Progenitor cell of endocrine pancreas (in vitro differentiated cells): ENCODE results near the gene TEX22. TPM values are rescaled to one million over a fixed set of nuclear protein-coding genes. Genes with fewer than 3 reads are reported as not detected.

Experiments used
- DNase-seq: peaks from one replicate; pipeline ENCODE4 v3.0.0; 2021; ENCODE audit warnings: low spot score; ENCODE audit not compliant: unreplicated experiment
- H3K27ac Mint-ChIP-seq: 2 replicates; pipeline ENCODE4 v1.8.0; 2021; ENCODE audit warnings: mild to moderate bottlenecking, moderate library complexity, mixed read lengths
- H3K27me3 Mint-ChIP-seq: 2 replicates; pipeline ENCODE4 v1.8.0; 2021; ENCODE audit warnings: mixed read lengths
- H3K36me3 Mint-ChIP-seq: 2 replicates; pipeline ENCODE4 v1.8.0; 2022; ENCODE audit warnings: mixed read lengths; ENCODE audit not compliant: insufficient read depth
- H3K4me1 Mint-ChIP-seq: 2 replicates; pipeline ENCODE4 v1.8.0; 2021; ENCODE audit warnings: low read depth, mixed read lengths
- H3K4me3 Mint-ChIP-seq: 2 replicates; pipeline ENCODE4 v1.8.0; 2021; ENCODE audit warnings: low read depth, mild to moderate bottlenecking, moderate library complexity, mixed read lengths
- H3K9me3 Mint-ChIP-seq: 2 replicates; pipeline ENCODE4 v1.8.0; 2021; ENCODE audit warnings: low read depth, mixed read lengths
- total RNA-seq: library from RNA; stranded (reverse); gene quantifications from 2 replicates; pipeline ENCODE4 v1.2.1, GENCODE V29; 2021
- TF ChIP-seq, protein P1 (sequence below): fragments of 200-600 bp; sonication (generic); IDR thresholded peaks from one replicate; pipeline ENCODE4 v1.5.0; 2021; ENCODE audit warnings: antibody characterized with exemption, mild to moderate bottlenecking; ENCODE audit not compliant: unreplicated experiment

TEX22 gene
- total RNA-seq, 1 donor from 2014 or later, result 2.4 TPM

DNA sequence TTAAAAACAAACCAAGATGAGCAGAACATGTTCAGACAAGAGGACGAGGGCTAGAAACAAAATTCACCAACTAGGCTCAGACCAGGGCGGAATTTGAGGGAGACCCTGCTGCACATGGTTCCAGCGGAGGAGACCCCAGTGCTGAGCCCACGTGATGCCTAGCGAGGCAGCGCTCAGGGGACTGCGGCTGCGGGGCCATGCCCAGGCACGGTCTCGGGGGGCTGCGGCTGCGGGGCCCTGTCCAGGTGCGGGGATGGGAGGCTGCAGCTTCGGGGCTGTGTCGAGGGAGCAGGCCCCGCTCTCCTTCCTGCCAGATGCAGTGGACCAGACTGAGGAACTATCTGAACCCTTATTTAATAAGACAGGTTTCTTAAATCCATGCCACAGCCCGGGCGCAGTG is 63.6 kb downstream of the TEX22 start:
- H3K9me3 Mint-ChIP-seq, result no peaks in the 10 kb centered on the region
- H3K27ac Mint-ChIP-seq, result no peak overlapping the region
- DNase-seq, result no peak
- no peaks in the 10 kb centered on the region for H3K27me3 Mint-ChIP-seq
- TF ChIP-seq, protein P1, sequence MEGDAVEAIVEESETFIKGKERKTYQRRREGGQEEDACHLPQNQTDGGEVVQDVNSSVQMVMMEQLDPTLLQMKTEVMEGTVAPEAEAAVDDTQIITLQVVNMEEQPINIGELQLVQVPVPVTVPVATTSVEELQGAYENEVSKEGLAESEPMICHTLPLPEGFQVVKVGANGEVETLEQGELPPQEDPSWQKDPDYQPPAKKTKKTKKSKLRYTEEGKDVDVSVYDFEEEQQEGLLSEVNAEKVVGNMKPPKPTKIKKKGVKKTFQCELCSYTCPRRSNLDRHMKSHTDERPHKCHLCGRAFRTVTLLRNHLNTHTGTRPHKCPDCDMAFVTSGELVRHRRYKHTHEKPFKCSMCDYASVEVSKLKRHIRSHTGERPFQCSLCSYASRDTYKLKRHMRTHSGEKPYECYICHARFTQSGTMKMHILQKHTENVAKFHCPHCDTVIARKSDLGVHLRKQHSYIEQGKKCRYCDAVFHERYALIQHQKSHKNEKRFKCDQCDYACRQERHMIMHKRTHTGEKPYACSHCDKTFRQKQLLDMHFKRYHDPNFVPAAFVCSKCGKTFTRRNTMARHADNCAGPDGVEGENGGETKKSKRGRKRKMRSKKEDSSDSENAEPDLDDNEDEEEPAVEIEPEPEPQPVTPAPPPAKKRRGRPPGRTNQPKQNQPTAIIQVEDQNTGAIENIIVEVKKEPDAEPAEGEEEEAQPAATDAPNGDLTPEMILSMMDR, result no peak
- no peaks in the 10 kb centered on the region for H3K4me1 Mint-ChIP-seq
- H3K36me3 Mint-ChIP-seq, result peaks cover 6% of the 10 kb centered on the region
- no peak overlapping the region for H3K4me3 Mint-ChIP-seq

Other genes starting within 250 kb of the TEX22 start
- gene JAG2, start 229.8 kb upstream of the TEX22 start, total RNA-seq, result 3.8 and 8.5 TPM in 2 replicates
- gene NUDT14, start 217.2 kb upstream of the TEX22 start, total RNA-seq, result 66.6 and 68.5 TPM in 2 replicates
- 31.6 and 31.9 TPM in 2 replicates for gene BTBD6, start 150.0 kb upstream of the TEX22 start, total RNA-seq
- 49.3 and 49.9 TPM in 2 replicates for gene BRF1, start 97.5 kb upstream of the TEX22 start, total RNA-seq
- gene PACS2, start 83.8 kb upstream of the TEX22 start, total RNA-seq, result 177 and 193 TPM in 2 replicates
- 227 and 238 TPM in 2 replicates for gene MTA1, start 21.3 kb downstream of the TEX22 start, total RNA-seq
- 17.0 and 19.6 TPM in 2 replicates for gene CRIP2, start 76.3 kb downstream of the TEX22 start, total RNA-seq
- gene CRIP1, start 88.3 kb downstream of the TEX22 start, total RNA-seq, result 5.1 TPM in 2 replicates
- gene TEDC1, start 92.7 kb downstream of the TEX22 start, total RNA-seq, result 20.5 and 20.8 TPM in 2 replicates
- 3.9 and 4.5 TPM in 2 replicates for gene TMEM121, start 128.0 kb downstream of the TEX22 start, total RNA-seq